ENCODE results near the gene GALNT7.

GRCh38 chr4:173174184-173174583, 5.6 kb downstream of the GALNT7 start:
- no peak for TF ChIP-seq CTCF (IDR thresholded peaks at IDR 0.05)
- TF ChIP-seq POLR2A (IDR thresholded peaks at IDR 0.05), result no peak
- no peak for TF ChIP-seq EP300 (IDR thresholded peaks at IDR 0.05)
